PC-9 (cell line): ENCODE data around the gene FAM3B. TPM values are rescaled to one million over a fixed set of nuclear protein-coding genes. Genes with fewer than 3 reads are reported as not detected.

Experiments
- BruUV-seq: library from RNA; stranded (reverse); fragments of 400-500 nt; replicated peaks from 2 replicates; lab custom pipeline; 2021; lab: Mats Ljungman, UMichigan
- CTCF ChIA-PET: fragments of 300-600 bp; sonication (Branson Sonifier 250); formaldehyde crosslinking; loops from one replicate; lab custom pipeline; 2022; ENCODE audit warnings: antibody characterized with exemption; lab: Charles Lee
- POLR2A ChIA-PET: fragments of 300-600 bp; sonication (Branson Sonifier 250); formaldehyde crosslinking; loops from one replicate; lab custom pipeline; 2022; ENCODE audit warnings: antibody characterized with exemption; ENCODE audit not compliant: unreplicated experiment; lab: Charles Lee
- DNase-seq, 2 experiments: peaks; one replicate each; pipeline versions ENCODE4 v3.0.0 to v3.0.0-alpha.2; 2015 to 2022; ENCODE audit warnings: mixed read lengths in 1 of 2
- H2AFZ ChIP-seq: fragments of 200-600 bp; sonication (generic); 2 replicates; pipeline ENCODE4 v1.8.1; 2017; ENCODE audit warnings: antibody characterized with exemption
- H3F3A ChIP-seq: fragments of 200-600 bp; sonication (generic); 2 replicates; pipeline ENCODE4 v1.8.1; 2017; ENCODE audit warnings: antibody characterized with exemption, mild to moderate bottlenecking, low read depth; ENCODE audit not compliant: insufficient read depth
- H3K27ac ChIP-seq: fragments of 200-600 bp; sonication (generic); 2 replicates; pipeline ENCODE4 v1.6.1; 2016; ENCODE audit warnings: mixed run types
- H3K27me3 ChIP-seq: fragments of 200-600 bp; sonication (generic); 2 replicates; pipeline ENCODE4 v1.6.1; 2016; ENCODE audit warnings: low read depth, mixed run types; ENCODE audit not compliant: insufficient read depth
- H3K36me3 ChIP-seq: fragments of 200-600 bp; sonication (generic); 2 replicates; pipeline ENCODE4 v1.6.1; 2016; ENCODE audit warnings: low read depth, mixed run types
- H3K4me1 ChIP-seq: fragments of 200-600 bp; sonication (generic); replicated peaks from 2 replicates; pipeline ENCODE4 v1.6.1; 2016; ENCODE audit warnings: mixed run types; ENCODE audit not compliant: insufficient read depth
- H3K4me2 ChIP-seq: fragments of 200-600 bp; sonication (generic); 2 replicates; pipeline ENCODE4 v1.6.1; 2017; ENCODE audit warnings: mixed run types
- H3K4me3 ChIP-seq: fragments of 200-600 bp; sonication (generic); 2 replicates; pipeline ENCODE4 v1.6.1; 2016; ENCODE audit warnings: mixed run types
- H3K79me2 ChIP-seq: fragments of 200-600 bp; sonication (generic); 2 replicates; pipeline ENCODE4 v1.6.1; 2017; ENCODE audit warnings: low read depth, mixed run types
- H3K9me2 ChIP-seq: fragments of 200-600 bp; sonication (generic); 2 replicates; pipeline ENCODE4 v1.8.1; 2017; ENCODE audit warnings: mild to moderate bottlenecking; ENCODE audit not compliant: insufficient read depth
- H3K9me3 ChIP-seq: fragments of 200-600 bp; sonication (generic); 2 replicates; pipeline ENCODE4 v1.8.1; 2016; ENCODE audit warnings: low read depth; ENCODE audit not compliant: insufficient read depth
- H4K20me1 ChIP-seq: fragments of 200-600 bp; sonication (generic); 2 replicates; pipeline ENCODE4 v1.8.1; 2017; ENCODE audit not compliant: insufficient read depth
- CTCF ChIP-seq: fragments of 200-600 bp; sonication (generic); conservative IDR thresholded peaks from 2 replicates; pipeline ENCODE4 v1.6.1; 2017; ENCODE audit warnings: mixed run types, antibody characterized with exemption, mild to moderate bottlenecking, moderate library complexity
- EZH2 ChIP-seq: fragments of 200-600 bp; sonication (generic); IDR thresholded peaks from 2 replicates; pipeline ENCODE4 v1.8.0; 2017; ENCODE audit warnings: antibody characterized with exemption, low read depth
- intact Hi-C: fragments of 100-400 bp; cut with micrococcal nuclease; formaldehyde crosslinking; loops from one replicate; pipeline ENCODE4 v1.10.0; 2022; ENCODE audit not compliant: unreplicated experiment
- total RNA-seq: library from RNA; stranded (reverse); gene quantifications from 2 replicates; pipeline ENCODE4 v1.2.3, GENCODE V29; 2021

The FAM3B gene
- total RNA-seq, 1 experiment from 2014 or later: not detected

GRCh38 chr21:41402231-41402630 is 85.6 kb downstream of the FAM3B start:
- ChIA-PET CTCF (no interaction called here), POLR2A (no interaction called here)
- no TSS peak for BruUV-seq
- Histone ChIP-seq H2AFZ (no peak overlapping the region), H3K9me2 (no peaks in the 10 kb centered on the region), H3K27ac (no peak overlapping the region), H3K4me2 (no peak overlapping the region), H3F3A (peaks cover under 1% of the 10 kb centered on the region; the same call in 1 of the 2 replicates), H3K36me3 (no peaks in the 10 kb centered on the region), H3K4me3 (no peak overlapping the region), H3K27me3 (no peaks in the 10 kb centered on the region), H3K4me1 (peaks cover 6% of the 10 kb centered on the region), H3K79me2 (no peaks in the 10 kb centered on the region), H4K20me1 (no peaks in the 10 kb centered on the region), H3K9me3 (no peaks in the 10 kb centered on the region)
- TF ChIP-seq CTCF (no peak), EZH2 (no peak)
- DNase-seq: no peak
- intact Hi-C loops: no loop called here

- no peak for DNase-seq
These were observed 86.2 kb downstream of the FAM3B start for GRCh38 chr21:41402796-41403195.

GRCh38 chr21:41403331-41403730 is 86.7 kb downstream of the FAM3B start:
- Histone ChIP-seq H2AFZ (no peak overlapping the region), H3K9me3 (no peaks in the 10 kb centered on the region), H3K9me2 (no peaks in the 10 kb centered on the region), H3K4me3 (no peak overlapping the region), H3K36me3 (no peaks in the 10 kb centered on the region), H4K20me1 (no peaks in the 10 kb centered on the region), H3F3A (no peaks in the 10 kb centered on the region), H3K4me2 (no peak overlapping the region), H3K27ac (no peak overlapping the region), H3K27me3 (no peaks in the 10 kb centered on the region), H3K79me2 (no peaks in the 10 kb centered on the region), H3K4me1 (no peaks in the 10 kb centered on the region)
- CTCF ChIA-PET: no interaction called here
- BruUV-seq: no TSS peak
- POLR2A ChIA-PET: no interaction called here
- no peak for TF ChIP-seq EZH2
- intact Hi-C loops: no loop called here
- DNase-seq: no peak

More at GRCh38 chr21:41402796-41403195, 86.2 kb downstream of the FAM3B start:
- POLR2A ChIA-PET: no interaction called here
- no peak overlapping the region for H3K4me2 ChIP-seq
- BruUV-seq: no TSS peak
- H3K9me2 ChIP-seq: no peaks in the 10 kb centered on the region
- CTCF ChIA-PET: no interaction called here
- no peak overlapping the region for H3K27ac ChIP-seq
- H3K36me3 ChIP-seq: no peaks in the 10 kb centered on the region
- H3K79me2 ChIP-seq: no peaks in the 10 kb centered on the region
- H3K4me3 ChIP-seq: no peak overlapping the region
- TF ChIP-seq CTCF (no peak), EZH2 (no peak)
- intact Hi-C loops: no loop called here
- H3K27me3 ChIP-seq: no peaks in the 10 kb centered on the region
- H3K4me1 ChIP-seq: no peaks in the 10 kb centered on the region
- H3F3A ChIP-seq: no peaks in the 10 kb centered on the region
- no peak overlapping the region for H2AFZ ChIP-seq
- no peaks in the 10 kb centered on the region for H4K20me1 ChIP-seq
- H3K9me3 ChIP-seq: no peaks in the 10 kb centered on the region

- TF ChIP-seq CTCF (no peak), EZH2 (no peak)
- Histone ChIP-seq H2AFZ (no peak overlapping the region), H3K4me3 (no peak overlapping the region), H3K9me2 (no peaks in the 10 kb centered on the region), H3K4me1 (no peaks in the 10 kb centered on the region), H3K36me3 (no peaks in the 10 kb centered on the region), H3K27ac (no peak overlapping the region), H3K27me3 (no peaks in the 10 kb centered on the region), H3K79me2 (no peaks in the 10 kb centered on the region), H4K20me1 (no peaks in the 10 kb centered on the region), H3K4me2 (no peak overlapping the region), H3K9me3 (no peaks in the 10 kb centered on the region), H3F3A (no peaks in the 10 kb centered on the region)
- no TSS peak for BruUV-seq
- DNase-seq: no peak
- ChIA-PET POLR2A (no interaction called here), CTCF (no interaction called here)
- intact Hi-C loops: no loop called here
These were observed 87.4 kb downstream of the FAM3B start for GRCh38 chr21:41403966-41404365.
